Activated CD4-positive, alpha-beta T cell treated with anti-CD3 and anti-CD28 coated beads for 24 hours (primary cell): ENCODE data around the gene KLHL21.
"Not testable (repeated sequence)": the region's sequence is repeated elsewhere in the genome, so short reads cannot be mapped to it uniquely, and the experiment has no call there.

ENCODE experiments used
- DNase-seq, 2 donors: peaks; one replicate each; pipeline ENCODE4 v3.0.0-alpha.2; 2020; ENCODE audit warnings: low read depth in 2 of 2

The KLHL21 gene

DNA sequence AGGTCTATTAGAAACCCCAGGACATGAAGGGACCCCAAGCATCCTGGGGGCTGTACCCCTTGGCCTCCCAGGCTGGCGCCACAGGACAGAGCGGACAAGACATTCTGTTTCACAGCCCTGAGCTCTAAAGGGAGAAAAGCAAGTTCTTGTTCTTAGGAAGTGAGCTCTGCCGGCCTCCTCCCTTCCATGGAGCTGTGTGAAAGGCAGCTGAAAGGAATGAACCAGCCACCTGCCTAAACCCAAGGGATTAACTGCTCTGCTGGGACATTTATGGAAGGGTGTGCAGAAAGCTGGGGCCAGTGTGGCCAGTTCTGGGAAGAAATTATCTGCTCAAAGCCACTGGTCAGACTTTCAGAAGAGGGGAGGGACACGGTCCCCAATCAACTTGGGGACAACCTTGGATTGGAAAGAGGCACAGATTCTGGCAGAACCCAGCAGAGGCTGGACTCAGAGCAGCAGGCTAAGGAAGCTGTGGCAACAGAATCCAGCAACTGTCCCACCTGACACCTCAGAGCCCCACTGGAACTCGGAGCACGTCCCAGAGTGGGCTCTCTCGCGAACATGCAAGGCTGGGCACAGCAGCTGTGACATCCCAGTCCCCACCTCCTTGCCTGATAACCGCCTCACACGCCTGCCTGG is 2.1 kb downstream of the KLHL21 start:
- DNase-seq = no peak

DNA sequence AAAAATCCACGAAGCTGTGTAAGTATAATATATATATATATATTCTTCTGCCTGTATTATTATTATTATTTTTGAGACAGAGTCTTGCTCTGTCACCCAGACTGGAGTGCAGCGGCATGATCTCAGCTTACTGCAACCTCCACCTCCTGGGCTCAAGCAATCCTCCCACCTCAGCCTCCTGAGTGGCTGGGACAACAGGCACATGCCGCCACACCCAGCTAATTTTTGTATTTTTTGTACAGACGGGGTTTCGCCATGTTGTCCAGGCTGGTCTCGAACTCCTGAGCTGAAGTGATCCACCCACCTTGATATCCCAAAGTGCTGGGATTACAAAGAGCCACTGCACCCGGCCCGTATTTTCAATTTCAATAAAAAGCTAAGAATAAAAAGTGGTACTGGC is 2.7 kb downstream of the KLHL21 start:
- DNase-seq = not testable (repeated sequence)

DNA sequence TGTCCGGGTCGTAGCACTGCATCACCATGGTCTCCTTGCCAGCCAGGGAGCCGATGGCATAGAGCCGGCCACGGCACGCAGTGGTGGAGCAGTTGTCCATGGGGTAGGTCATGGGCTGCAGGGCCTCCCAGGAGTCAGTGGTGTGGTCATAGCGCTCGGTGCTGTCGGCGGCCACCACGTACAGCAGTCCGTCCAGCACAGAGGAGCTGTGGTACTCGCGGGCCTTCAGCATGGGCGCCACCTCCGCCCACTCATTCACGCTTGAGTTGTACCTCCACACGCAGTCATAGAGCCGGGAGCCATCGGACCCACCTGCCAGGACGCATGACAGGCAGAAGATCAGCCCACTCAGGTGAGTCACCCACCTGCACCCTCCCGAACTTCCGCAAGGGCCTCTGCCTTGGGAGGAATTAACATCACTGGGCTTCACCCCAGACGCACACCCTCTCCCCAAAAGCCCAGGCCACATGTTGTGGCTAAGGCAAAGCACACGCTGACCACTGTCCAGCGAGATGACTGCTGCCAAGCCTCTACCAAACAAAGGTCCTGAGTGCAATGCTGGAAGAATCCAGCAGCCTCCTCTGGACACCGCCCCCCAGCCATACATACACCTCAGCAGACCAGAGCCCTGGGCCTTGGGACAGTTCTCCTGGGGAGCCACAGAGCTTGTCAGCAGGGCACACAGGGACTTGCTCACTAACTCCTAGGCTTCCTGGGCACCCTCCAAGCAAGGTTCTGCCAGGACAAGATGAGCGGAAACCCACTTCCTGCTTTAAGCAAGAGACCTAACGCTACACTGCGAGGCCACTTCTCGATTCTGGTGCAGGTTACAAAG is 3.3 kb downstream of the KLHL21 start:
- no peak for DNase-seq

DNA sequence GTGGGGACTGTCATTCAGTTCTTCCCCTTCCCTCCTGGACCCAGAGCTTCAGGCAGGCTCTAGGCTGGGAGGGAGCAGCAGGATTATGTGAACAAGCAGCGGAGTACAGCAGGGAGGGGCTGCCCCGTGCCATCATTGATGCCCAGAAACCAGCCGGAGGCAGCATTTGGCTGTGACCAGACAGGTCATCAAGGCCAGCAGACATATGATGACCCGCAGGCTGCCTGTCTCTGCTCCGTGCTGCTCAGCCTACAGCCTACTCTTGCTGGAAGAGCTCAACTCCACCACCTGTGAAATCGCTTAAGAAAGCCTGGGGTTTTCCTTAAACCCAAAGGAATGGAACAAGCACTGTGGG is 4.9 kb downstream of the KLHL21 start:
- no peak for DNase-seq

DNA sequence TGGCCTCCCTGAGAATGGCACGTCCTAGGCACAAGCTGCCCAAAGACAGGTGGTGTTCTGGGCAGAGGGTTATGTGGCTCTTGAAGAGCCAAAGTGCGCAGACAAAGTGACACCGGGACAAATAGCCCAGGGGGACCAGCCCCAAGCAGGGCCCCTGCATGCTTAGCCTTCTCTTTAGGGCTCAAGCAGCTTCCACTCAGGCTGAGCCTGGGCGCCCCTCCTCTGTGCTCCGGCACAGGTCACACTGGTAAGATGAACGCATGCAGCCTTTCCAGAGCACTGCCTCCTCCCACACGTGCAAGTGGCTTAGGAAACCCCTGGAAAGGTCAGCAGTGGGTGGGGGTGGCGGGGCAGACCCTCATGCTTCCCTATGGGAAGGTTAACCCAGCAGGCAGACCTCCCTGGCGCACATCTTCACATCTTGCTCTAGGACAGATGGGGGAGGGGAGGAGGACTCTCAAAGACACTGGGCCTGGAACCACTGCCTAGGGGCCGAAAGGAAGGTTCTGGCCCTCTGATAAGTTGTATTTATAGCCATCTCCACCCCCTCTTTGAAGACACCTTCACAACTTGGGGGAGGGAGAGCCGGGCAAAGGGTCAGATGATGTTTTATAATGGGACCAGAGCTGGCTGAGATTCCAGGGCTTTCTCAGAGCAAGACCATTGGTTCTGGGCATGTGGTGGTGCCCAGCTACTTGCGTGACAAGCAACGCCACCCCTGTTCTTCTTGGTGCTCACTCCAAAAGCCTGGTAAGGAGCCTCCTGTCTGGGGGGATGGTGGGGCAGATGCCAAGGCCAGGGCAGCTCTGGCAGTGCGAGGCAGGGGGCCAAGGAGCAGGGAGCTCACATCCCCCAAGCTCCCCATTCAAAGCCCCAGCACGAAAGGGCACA is 5.5 kb downstream of the KLHL21 start:
- DNase-seq = no peak

DNA sequence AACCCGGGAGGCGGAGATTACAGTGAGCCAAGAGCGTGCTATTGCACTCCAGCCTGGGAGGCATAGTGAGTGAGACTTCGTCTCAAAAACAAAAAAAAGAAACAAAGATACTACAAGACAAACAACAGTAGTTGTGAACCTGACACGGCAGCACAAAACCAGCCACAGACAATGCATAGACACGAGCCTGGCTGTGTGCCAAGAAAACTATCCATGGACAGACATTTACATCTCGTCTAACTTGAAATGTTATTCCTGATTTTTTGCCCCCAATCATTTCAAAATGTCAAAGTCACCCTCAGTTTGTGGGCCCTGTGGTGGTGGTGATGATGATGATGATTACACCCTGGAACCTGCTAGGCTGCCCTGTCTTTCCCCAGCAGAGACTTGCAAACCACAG is 6.3 kb downstream of the KLHL21 start:
- DNase-seq = no peak

DNA sequence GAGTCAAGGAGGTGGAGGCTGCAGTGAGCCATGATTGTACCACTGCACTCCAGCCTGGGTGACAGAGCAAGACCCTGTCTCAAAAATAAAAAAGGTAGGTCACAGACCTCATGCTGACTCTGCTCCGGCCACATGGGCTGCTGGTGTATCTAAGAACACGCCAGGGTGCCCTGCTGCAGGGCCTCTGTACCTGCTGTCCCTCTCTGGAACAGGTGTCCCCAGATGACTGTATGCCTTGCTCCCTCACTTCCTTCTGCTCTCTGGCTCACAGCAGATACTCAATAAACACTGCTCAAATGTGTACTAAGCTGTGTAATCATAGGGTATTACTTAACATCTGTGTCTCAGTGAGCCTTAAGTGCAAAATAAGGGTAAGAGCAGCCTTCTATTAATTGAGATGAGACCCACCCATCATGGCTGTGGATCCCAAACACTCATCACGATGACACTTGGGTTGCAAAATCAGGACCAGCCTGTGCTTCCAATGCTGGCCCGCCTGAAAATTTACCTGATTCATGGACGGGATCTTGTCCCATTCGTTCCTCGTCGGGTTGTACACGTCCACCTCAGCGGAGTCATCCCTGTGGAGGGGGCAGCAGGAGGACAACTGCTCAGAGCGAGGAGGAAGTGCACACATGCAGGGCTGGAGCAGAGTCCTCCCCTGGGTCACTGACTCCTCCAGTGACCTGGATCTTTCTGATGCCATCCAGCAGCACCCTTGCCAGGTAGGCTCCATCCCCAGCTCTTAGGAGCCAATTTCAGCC is 7.5 kb downstream of the KLHL21 start:
- no peak for DNase-seq

DNA sequence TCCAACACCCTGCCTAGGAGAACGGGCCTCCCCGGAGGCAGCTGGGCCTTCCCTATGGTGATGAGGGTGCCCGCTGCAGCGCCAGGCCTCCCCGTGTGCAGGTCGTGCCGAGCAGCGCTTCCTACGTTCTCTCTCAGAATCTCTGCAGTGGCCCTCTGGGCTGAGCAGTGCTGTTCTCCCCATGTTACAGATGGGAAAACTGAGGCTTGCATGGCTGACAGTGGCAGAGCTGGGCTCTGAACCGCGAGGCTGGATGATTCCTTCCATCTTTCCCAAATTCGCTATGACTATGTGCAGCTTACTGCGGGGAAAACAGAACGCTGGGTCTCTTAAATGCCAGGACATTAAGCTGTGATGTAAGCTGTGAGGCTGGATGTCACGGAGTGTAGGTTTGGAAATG is 8.9 kb downstream of the KLHL21 start:
- no peak for DNase-seq

DNA sequence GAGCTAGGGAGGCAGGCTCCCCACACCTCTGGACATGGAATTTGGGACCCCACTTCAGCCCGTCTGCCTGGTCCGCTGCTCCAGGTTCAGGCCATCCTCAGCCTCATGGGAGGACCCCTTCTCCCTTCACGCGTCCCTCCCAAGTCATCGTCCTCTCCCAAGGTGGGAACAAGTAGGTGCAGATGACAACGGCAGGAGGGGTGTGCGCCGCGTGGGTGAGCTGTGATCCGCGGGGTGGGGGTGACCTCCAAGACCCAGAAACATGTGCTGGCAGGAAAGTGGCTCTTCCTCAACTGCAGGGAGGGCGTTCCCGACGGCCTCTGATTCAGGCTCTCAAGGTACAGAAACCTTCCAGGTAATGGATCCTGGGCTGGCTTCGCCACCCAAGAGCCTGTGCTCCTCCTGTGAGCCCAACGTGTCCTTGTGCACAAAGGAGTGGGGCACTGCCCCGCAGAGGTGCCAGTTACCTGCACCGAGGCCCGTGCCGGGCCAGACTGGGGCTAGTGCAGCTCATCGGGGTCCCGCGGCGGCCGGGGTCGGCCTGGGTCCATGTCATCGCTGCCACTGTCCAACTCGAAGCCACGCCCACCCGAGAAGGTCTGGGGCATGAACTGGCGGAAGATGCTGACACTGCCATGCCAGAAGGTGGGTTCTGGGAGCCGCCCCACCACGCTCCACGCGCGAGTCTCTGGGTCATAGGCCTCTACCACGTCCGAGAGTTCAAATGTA is 9.6 kb downstream of the KLHL21 start:
- DNase-seq = no peak

DNA sequence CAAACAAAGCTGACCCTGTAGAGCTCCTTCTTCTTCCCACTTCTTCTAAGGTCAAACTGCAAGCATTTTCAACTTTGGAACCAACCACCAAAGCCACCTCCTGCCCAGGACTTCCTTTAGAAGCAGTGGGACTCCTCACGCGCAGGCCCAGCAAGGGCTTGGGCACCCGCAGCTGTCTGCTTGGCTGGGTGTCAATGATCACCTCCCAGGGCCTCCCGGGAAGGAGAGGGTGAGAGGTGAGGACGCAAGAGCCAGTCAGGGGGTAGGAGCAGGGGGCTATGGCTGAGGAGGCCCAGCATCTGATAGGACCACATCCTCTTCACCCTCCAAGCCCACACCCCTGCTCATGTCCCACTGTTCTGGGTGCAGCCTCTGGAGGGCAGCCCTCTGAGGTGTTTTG is 10.2 kb downstream of the KLHL21 start:
- no peak for DNase-seq

DNA sequence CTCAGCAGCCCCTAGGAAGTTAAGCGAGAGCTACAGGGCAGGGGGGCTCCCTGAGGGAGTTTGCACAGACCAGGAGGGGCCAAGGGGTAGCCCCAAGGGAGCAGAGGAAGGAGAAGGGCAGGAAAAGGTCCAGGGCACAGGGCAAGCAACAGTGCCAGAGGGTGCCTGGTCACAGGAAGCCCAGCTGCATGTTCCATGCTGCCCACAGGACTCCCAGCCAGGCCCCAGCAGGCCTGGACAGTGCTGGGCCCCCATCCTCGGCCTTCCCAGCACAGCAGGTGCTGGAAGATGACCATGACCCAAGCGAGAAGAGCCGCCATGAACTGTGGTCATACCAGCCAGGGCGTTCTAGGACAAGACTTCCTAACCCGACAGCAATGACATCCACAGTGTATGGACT is 11.0 kb downstream of the KLHL21 start:
- no peak for DNase-seq

DNA sequence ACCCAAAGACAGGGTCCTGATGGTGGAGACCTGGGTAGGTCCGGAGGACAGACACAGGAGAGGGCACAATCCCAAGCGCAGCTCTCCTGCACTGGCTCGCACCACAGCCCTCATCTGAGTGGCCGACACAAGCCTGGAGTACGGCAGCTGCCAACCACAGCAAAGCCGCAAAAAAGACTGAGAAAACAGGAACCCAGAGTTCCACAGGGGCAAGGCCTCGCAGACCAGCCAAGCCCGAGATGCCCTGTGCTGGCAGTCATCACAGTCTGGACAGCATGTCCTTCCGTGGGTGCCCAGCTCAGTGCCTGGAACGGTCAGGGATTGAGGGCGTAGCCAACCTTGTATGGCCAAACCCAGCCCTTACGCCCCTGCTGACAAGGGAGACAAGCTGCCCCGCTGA is 11.4 kb downstream of the KLHL21 start:
- no peak for DNase-seq

DNA sequence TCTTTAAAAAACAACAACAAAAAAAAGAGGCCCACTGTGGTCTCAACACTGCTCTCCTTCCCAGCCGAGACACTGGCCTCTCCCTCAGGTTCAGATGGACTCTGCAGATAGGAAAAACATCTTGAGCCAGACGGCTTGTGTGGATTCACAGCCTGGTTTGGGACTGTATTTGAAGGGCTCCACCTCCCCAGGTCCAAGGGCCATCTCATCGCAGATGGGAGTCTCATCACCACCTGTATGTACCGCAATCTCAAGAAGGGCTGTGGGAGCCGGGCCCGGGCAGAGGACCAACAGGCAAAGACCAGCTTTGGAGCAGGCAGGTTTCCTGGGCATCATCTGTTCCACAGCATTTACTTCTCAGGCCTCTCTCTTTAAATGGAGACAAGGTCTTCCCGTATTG is 12.6 kb downstream of the KLHL21 start:
- no peak for DNase-seq

DNA sequence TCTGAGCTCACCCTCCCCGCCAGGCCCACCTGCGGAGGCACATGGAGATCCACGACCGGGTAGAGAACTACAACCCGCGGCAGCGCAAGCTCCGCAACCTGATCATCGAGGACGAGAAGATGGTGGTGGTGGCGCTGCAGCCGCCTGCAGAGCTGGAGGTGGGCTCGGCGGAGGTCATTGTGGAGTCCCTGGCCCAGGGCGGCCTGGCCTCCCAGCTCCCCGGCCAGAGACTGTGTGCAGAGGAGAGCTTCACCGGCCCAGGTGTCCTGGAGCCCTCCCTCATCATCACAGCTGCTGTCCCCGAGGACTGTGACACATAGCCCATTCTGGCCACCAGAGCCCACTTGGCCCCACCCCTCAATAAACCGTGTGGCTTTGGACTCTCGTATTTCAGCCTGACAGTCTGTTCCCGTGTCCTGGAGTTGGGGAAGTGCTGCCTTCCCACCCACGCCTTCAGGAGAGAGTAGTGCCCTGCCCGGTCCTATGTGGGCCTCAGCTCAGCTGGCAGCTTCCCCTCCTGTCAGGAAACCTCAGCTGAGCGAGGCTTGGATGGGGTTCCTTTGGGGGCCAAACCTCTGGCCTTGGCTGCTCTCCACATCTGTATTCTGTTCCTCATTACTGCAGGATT is 13.7 kb downstream of the KLHL21 start:
- DNase-seq = no peak

DNA sequence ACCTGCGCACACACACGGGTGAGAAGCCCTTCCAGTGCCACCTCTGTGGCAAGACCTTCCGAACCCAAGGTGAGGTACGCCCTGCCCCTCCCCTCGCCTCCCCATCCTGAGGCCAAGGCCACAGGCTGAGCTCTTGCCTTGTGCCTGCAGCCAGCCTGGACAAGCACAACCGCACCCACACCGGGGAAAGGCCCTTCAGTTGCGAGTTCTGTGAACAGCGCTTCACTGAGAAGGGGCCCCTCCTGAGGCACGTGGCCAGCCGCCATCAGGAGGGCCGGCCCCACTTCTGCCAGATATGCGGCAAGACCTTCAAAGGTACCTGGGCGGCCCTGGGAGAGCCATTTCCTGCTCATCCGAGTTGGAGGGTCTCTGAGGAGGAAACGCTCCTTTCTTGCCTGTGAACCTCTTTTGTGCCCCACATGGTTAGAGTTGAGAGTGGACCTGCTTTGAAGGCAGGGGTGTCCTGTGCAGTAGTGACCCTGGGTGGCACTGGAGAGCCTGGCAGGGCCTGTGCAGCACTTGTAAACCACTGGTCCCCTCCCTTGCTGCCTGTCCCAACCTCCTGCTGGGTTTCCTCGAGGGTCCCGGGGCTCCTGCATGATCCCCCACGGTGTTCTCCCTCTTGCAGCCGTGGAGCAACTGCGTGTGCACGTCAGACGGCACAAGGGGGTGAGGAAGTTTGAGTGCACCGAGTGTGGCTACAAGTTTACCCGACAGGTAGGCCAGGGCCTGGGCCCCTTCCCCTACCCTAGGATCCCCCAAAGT is 14.4 kb downstream of the KLHL21 start:
- no peak for DNase-seq

DNA sequence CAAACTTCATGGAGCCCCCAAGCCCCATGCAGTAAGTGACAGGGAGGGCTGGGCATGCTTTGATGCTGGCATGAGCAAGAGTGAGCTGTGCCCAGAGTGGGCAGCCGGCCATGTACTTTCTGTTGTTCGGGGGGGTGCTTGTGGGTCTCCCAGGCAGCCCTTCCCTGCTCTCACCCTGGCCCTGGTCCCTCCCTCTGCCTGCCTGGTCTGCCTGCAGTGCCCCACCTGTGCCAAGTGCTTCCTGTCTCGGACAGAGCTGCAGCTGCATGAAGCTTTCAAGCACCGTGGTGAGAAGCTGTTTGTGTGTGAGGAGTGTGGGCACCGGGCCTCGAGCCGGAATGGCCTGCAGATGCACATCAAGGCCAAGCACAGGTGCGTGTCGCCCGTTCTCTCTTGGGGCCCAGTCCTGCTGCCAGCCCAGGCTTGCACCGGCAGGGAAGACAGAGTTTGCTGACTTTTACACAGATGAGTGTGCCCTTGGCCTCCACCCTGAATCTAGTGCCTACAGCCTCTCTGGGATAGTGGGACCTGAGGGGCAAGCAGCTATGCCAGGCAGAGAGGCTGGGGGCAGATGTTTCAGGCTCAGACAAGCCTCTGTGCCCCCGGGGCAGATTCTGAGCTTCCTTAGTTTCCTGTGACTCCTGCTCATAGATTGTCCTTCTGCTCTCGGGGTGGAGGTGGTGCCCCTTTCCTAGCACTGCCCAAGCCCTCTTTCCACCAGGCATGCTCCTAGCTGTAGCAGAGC is 15.2 kb downstream of the KLHL21 start:
- no peak for DNase-seq

DNA sequence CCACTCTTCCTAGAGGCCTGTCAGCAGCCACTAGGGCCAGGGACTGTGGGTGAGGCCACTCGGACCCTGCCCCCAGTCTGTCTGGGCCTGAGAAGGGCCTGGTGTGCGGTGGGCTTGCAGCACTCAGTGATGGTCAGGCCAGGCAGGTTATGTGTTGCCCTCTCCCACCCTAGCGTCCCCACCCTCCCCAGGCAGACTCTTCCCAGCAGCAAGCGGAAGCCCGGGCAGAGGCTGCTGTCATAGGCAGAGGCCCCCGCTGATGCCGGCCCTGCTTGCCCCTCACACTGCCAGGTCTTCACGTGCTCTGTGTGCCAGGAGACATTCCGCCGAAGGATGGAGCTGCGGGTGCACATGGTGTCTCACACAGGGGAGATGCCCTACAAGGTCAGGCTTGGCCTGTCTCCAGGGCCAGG is 16.3 kb downstream of the KLHL21 start:
- no peak for DNase-seq

DNA sequence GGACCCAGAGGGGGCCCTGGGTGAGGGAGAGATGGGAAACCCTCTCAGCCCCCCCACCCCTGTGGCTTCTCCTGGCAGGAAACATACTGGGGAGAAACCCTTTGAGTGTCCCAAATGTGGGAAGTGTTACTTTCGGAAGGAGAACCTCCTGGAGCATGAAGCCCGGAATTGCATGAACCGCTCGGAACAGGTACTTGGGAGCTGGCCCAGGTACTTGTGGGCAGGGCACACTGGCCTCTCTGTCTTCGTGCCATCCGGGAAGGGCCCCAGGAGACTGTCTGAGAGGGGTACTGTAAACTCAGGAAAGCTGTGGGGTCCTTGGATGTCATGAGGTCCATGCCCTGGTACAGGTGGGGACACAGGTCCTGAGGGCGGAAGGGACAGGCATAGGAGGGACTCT is 16.8 kb downstream of the KLHL21 start:
- no peak for DNase-seq

DNA sequence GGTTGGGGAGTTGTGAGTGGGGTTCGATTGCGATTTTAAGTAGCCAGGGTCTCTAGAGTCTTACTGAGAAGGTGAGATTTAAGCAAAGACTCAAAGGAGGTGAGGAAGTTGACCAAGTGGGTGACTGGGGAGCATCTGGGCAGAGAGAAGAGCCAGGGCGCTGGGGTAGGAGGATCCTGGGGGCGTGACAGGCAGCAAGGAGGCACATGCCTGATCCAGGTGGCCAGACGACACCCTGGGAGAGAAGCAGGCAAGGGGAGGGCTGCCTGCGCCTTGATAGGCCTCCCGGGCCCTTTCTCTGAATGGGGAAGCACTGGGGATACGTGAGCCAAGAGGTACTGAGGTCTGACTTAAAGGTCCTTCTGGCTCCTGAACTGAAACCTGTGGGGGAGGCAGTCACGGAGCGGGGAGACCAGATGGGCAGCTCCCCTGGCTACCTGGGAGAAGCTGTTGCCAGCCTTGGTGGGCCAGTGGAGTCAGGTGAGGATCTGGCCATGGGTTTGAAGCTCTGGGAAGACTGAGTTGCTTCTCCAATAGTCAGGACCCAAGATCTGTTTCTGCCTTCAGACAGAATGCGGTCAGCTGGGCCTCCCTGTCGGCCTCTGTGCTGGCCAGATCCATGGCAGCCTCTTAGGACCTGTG is 17.5 kb downstream of the KLHL21 start:
- DNase-seq = no peak
